Head of caudate nucleus (tissue), 42 donors: ENCODE measurements around the gene THBS3.
"Not testable (repeated sequence)": the region's sequence is repeated elsewhere in the genome, so short reads cannot be mapped to it uniquely, and the experiment has no call there.

Source experiments
- DNase-seq, 42 donors: peaks; one replicate each; pipeline versions ENCODE4 v3.0.0 to v3.0.0-alpha.2; 2020 to 2021; ENCODE audit warnings: mixed read lengths in 7 of 42
- intact Hi-C: fragments of 100-400 bp; cut with DNase I; formaldehyde crosslinking; loops from one replicate; pipeline ENCODE4 v1.15.0; 2022

The THBS3 gene

GRCh38 chr1:155170101-155170785, 37.5 kb downstream of the THBS3 start:
- intact Hi-C loops: no loop called here
- DNase-seq: peak in 2 of 42 donors; percentile 1 to 16

DNA sequence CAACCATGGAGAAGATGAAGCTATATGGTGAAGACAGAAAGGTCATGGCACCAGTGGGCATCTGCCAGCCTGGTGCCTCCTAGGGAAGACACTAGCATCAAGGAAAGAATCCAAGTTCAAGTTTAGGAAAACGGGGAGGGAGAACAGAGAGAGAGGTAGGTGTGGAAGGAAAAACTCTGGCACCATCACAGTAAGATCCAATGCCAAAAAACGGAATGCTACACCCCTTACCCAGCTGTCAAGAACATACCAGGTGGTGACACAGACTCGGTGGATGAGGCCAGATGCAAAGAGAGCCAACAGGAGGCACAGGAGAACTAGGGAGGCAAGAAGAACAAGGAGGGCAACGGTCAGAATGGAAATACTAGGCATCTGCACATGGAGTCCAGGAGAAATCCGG, 38.2 kb downstream of the THBS3 start:
- intact Hi-C loops: no loop called here

GRCh38 chr1:155168456-155169210, 39.1 kb downstream of the THBS3 start:
- intact Hi-C loops: loop anchor here (1.0 kb wide), 1 partner anchor 77 kb away; no protein-coding TSS in a partner anchor
- DNase-seq: peak in 2 of 42 donors; percentile 15 to 18

More for the DNA sequence above, 38.2 kb downstream of the THBS3 start:
- DNase-seq: peak in 1 of 42 donors; percentile 12

DNA sequence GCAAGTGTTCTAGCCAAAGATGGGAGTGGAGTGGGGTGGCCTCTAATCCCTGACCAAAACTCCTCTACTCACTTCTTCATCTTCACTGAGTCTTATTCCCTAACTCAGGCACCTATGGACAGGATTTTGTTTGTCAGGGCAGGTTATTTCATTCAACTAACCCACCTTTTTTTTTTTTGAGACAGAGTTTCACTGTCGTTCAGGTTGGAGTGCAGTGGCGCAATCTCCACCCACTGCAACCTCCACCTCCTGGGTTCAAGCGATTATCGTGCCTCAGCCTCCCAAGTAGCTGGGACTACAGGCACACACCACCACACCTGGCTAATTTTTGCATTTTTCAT, 39.6 kb downstream of the THBS3 start:
- intact Hi-C loops: loop anchor here (1.0 kb wide), 1 partner anchor 77 kb away; no protein-coding TSS in a partner anchor
- not testable (repeated sequence) for DNase-seq

DNA sequence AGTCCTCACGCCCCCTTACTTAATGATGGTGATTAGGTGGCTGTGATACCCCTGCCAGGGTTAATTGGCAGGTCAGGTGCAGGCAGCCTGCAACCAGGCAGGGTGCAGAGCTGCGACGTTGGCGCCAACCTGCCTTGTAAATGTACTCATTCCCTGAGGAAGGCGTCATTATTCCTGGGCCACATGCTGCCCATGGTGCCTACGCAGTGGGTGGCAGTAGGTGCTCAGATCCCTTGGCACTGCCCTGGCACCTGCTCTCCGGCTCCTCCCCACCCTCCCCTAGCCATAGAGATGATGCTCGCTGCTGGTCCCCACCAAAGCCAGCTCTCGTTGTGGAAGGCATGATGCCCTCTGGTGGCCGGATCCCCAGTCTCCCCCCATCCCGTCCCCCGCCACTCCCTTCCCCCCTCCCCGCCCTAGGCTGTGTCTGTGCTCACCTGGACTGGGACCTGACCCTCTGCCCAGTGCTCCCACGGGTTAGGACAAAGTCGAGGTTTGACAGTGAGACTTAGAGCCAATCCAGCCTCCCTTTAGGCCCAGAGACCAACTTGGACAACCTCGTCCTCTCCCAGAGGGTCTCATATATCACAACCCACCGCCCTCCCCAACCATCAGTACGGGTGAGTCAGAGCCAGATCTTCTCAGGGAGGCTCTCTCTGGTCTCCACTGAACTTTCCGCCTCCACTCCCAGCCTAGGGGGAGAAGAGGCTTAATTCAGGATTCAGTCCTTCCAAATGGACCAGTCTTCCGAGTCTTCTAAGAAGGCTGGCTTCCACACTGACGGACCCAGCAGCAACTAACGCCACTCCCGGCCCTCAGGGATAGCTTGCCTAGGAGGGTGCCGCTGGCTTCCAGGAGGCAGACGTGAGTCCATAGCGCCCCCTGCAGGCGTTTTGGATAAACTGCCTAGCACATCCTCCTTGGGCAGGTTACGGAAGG, 40.3 kb downstream of the THBS3 start:
- DNase-seq: peak; percentile 90 to 98 (median 95)
- intact Hi-C loops: loop anchor here (1.0 kb wide), 1 partner anchor 76 kb away; no protein-coding TSS in a partner anchor

GRCh38 chr1:155166471-155167165, 41.1 kb downstream of the THBS3 start:
- intact Hi-C loops: no loop called here
- DNase-seq: peak in 39 of 42 donors; percentile 23 to 75 (median 53)

DNA sequence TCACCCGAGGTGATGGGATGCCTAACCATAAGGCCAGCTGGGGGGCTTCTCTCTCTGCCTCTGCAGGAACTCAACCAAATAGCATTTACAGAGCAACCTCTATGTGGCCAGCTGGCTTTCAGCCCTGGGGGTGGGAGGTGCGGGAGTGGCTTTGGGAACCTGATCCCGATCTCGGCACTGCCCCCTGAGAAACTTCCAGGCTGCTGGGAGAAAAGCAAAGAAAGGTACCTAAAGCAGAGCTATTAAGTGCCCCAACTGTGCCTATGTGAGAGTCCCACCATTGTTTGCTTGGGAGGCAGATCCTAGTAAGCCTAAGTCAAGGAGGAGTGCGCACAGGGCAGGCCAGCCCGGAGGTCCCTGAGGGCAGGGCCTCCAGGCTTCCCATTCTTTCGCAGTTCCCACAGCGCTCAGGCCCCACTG, 41.6 kb downstream of the THBS3 start:
- DNase-seq: peak in 2 of 42 donors; percentile 20 to 42
- intact Hi-C loops: no loop called here

DNA sequence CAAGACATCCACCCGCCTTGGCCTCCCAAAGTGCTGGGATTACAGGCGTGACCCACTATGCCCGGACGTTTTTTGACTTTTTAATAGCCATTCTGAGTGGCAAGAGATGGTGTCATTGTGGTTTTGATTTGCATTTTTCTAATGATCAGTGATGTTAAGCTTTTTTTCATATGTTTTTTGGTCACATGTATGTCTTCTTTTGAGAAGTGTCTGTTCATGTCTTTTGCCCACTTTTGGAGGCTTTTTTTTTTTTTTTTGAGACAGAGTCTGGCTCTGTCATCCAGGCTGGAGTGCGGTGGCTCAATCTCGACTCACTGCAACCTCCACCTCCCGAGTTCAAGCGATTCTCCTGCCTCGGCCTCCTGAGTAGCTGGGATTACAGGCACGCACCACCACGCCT, 43.1 kb downstream of the THBS3 start:
- DNase-seq: peak in 1 of 42 donors; percentile 5
- intact Hi-C loops: not testable (repeated sequence)

GRCh38 chr1:155163785-155164184, 43.9 kb downstream of the THBS3 start:
- DNase-seq: peak in 1 of 42 donors; percentile 1
- intact Hi-C loops: not testable (repeated sequence)

DNA sequence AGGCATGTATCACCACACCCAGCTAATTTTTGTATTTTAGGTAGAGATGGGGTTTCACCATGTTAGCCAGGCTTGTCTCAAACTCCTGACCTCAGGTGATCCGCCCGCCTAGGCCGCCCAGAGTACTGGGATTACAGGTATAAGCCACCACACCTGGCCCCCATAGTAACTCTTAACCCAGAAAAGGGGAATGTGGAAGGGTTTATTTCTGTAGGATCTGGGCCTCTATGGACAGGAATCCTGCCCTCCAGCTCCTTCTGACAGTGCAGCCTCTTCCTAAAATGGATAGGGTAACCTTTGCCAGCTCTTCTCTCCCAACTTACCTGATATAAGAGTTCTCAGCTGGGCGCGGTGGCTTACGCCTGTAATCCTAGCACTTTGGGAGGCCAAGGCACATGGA, 45.1 kb downstream of the THBS3 start:
- intact Hi-C loops, DNase-seq: not testable (repeated sequence)

GRCh38 chr1:155160128-155160527, 47.6 kb downstream of the THBS3 start:
- no peak for DNase-seq

GRCh38 chr1:155158991-155159390, 48.7 kb downstream of the THBS3 start:
- no peak for DNase-seq
- intact Hi-C loops: no loop called here

More at GRCh38 chr1:155160128-155160527, 47.6 kb downstream of the THBS3 start:
- intact Hi-C loops: no loop called here

- intact Hi-C loops, DNase-seq: not testable (repeated sequence)
These were observed 51.6 kb downstream of the THBS3 start for GRCh38 chr1:155155996-155156643.
